GM23338 (cell line): Measurements from ENCODE around the gene VSTM2B.

ENCODE experiments used
- CREB1 ChIP-seq: fragments of 250-450 bp; sonication (Bioruptor Pico); IDR thresholded peaks from 2 replicates; pipeline ENCODE4 v1.5.0; 2020; ENCODE audit warnings: low read depth, mild to moderate bottlenecking, moderate library complexity
- EZH2 ChIP-seq: fragments of 200-600 bp; sonication (generic); IDR thresholded peaks from one replicate; pipeline ENCODE4 v1.8.0; 2017; ENCODE audit warnings: antibody characterized with exemption, mild to moderate bottlenecking, low read depth; ENCODE audit not compliant: unreplicated experiment
- POLR2AphosphoS5 ChIP-seq: IDR thresholded peaks from 2 replicates; pipeline ENCODE4 v1.6.1; 2016; ENCODE audit warnings: antibody characterized with exemption, low read depth
- TF ChIP-seq, protein P1 (sequence below), 2 experiments: fragments of 200-600 bp in 1 of 2; sonication (generic) in 1 of 2; conservative IDR thresholded peaks; 2 replicates each; pipeline versions ENCODE4 v1.5.1 to v1.6.1; 2016 to 2017; ENCODE audit warnings: antibody characterized with exemption in 2 of 2, low read depth in 2 of 2, mild to moderate bottlenecking in 2 of 2, moderate library complexity in 1 of 2

DNA sequence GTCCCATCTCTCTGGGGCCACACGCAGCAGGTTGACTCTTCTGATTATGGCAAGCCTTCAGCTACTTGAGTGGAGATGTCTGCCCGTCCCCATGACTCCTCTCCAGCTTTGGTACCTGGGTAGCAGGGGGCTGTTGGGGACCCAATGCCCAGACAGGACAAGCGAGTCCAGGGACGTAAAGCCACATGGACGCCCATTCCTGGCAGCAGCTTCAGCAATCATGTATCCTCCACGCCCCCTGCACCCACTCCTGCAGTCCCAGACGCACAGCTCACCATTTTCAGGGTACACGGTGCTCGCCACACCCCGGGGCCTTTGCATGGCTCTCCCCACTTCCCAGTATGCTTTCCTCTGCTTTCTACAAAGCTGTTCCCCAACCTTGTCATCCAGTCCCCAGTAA is 22.0 kb upstream of the VSTM2B start:
- TF ChIP-seq, protein P1, sequence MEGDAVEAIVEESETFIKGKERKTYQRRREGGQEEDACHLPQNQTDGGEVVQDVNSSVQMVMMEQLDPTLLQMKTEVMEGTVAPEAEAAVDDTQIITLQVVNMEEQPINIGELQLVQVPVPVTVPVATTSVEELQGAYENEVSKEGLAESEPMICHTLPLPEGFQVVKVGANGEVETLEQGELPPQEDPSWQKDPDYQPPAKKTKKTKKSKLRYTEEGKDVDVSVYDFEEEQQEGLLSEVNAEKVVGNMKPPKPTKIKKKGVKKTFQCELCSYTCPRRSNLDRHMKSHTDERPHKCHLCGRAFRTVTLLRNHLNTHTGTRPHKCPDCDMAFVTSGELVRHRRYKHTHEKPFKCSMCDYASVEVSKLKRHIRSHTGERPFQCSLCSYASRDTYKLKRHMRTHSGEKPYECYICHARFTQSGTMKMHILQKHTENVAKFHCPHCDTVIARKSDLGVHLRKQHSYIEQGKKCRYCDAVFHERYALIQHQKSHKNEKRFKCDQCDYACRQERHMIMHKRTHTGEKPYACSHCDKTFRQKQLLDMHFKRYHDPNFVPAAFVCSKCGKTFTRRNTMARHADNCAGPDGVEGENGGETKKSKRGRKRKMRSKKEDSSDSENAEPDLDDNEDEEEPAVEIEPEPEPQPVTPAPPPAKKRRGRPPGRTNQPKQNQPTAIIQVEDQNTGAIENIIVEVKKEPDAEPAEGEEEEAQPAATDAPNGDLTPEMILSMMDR (conservative IDR thresholded peaks at IDR 0.05; ENCODE audit: low read depth in 2 of 2): no peak
- TF ChIP-seq CREB1: no peak
- TF ChIP-seq EZH2: no peak
- no peak for TF ChIP-seq POLR2AphosphoS5
